Neutrophil (primary cell): Measurements from ENCODE around the gene MTA2.
"Not testable (repeated sequence)": the region's sequence is repeated elsewhere in the genome, so short reads cannot be mapped to it uniquely, and the experiment has no call there.

Experiments
- H3K27ac ChIP-seq: fragments of 200-600 bp; sonication (generic); 2 replicates; pipeline ENCODE4 v1.5.1; 2016; ENCODE audit warnings: mild to moderate bottlenecking, moderate library complexity
- H3K27me3 ChIP-seq: fragments of 200-600 bp; sonication (generic); 2 replicates; pipeline ENCODE4 v1.6.0; 2016; ENCODE audit warnings: mild to moderate bottlenecking
- H3K36me3 ChIP-seq: fragments of 200-600 bp; sonication (generic); 2 replicates; pipeline ENCODE4 v1.5.1; 2017
- H3K4me1 ChIP-seq, 2 experiments: fragments of 200-600 bp in 1 of 2; sonication (generic) in 1 of 2; 1 replicate in 1 of 2; 2 replicates in 1 of 2; pipeline versions ENCODE4 v1.5.1 to v1.6.1; 2013 to 2016; ENCODE audit warnings: low read depth in 1 of 2, low read length in 1 of 2, mild to moderate bottlenecking in 1 of 2, moderate library complexity in 1 of 2; ENCODE audit not compliant: control insufficient read depth in 1 of 2, insufficient read depth in 1 of 2
- H3K4me3 ChIP-seq, 2 experiments: fragments of 200-600 bp in 1 of 2; sonication (generic) in 1 of 2; 1 replicate in 1 of 2; 2 replicates in 1 of 2; pipeline ENCODE4 v1.5.1; 2013 to 2016; ENCODE audit warnings: low read depth in 1 of 2, low read length in 1 of 2, mild to moderate bottlenecking in 1 of 2, moderate library complexity in 1 of 2
- H3K9me3 ChIP-seq: fragments of 200-600 bp; sonication (generic); 2 replicates; pipeline ENCODE4 v1.5.1; 2016
- TF ChIP-seq, protein P1 (sequence below): fragments of 200-600 bp; sonication (generic); IDR thresholded peaks from 2 replicates; pipeline ENCODE4 v1.5.1; 2016; ENCODE audit warnings: antibody characterized with exemption

The MTA2 gene

DNA sequence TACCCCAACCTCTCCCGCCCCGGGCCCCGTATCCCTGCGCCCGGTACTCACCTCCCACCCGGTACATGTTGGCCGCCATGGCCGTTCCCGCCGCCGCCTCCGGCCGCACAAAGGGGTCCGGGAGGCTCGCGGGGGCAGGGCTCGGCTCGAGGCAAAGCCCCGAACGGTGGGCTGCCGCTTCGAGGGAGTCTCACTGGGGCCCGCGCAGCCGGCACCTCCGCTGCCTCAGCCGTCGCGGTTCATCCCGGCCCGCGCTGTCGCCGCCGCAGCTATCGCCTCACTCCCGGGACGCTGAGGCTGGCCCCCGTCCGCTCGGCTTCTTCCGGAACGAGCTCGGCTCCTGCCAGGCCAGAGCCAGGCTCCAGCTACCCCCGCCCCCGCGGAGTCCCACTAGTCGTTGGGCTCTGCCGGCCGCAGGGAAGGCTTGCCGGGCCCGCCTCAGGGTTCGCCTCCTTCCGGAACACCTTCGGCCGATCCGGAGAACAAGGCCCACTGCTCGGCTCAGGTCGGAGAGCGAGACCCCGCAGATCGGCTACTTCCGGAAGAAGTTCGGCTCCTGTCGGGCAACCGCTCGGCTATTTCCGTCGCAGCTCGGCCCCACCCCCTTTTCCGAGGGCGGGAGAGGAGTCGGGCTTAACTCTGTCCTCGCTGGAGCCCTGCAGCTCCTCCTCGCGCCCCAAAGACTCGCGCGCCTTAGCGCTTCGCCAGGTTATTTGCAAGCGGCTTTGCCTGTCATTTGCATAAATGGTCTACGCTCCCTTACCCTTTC, at the start of gene MTA2:
MTA2 (minus strand) TSS at position 494 of the 769 bp plus-strand sequence; CDS start at position 79, 415 bp downstream.
- peaks cover 37% of the 10 kb centered on the region for H3K36me3 ChIP-seq
- TF ChIP-seq, protein P1, sequence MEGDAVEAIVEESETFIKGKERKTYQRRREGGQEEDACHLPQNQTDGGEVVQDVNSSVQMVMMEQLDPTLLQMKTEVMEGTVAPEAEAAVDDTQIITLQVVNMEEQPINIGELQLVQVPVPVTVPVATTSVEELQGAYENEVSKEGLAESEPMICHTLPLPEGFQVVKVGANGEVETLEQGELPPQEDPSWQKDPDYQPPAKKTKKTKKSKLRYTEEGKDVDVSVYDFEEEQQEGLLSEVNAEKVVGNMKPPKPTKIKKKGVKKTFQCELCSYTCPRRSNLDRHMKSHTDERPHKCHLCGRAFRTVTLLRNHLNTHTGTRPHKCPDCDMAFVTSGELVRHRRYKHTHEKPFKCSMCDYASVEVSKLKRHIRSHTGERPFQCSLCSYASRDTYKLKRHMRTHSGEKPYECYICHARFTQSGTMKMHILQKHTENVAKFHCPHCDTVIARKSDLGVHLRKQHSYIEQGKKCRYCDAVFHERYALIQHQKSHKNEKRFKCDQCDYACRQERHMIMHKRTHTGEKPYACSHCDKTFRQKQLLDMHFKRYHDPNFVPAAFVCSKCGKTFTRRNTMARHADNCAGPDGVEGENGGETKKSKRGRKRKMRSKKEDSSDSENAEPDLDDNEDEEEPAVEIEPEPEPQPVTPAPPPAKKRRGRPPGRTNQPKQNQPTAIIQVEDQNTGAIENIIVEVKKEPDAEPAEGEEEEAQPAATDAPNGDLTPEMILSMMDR = peak; percentile 55
- H3K27ac ChIP-seq = peak within 1 kb of the TSS; percentile 84
- H3K27me3 ChIP-seq = no peaks in the 10 kb centered on the region
- H3K4me1 ChIP-seq = peaks cover 36% of the 10 kb centered on the region in 2 experiments
- peak within 1 kb of the TSS; percentile 89 to 98 for H3K4me3 ChIP-seq
- H3K9me3 ChIP-seq = no peaks in the 10 kb centered on the region

DNA sequence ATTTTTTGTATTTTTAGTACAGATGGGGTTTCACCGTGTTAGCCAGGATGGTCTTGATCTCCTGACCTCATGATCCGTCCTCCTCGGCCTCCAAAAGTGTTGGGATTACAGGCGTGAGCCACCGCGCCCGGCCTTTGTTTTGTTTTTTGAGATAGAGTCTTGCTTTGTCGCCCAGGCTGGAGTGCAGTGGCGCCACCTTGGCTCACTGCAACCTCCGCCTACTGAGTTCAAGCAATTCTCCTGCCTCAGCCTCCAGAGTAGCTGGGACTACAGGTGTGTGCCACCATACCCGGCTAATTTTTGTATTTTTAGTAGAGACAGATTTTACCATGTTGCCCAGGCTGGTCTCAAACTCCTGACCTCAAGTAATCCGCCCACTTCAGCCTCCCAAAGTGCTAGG, 48.6 kb upstream of the MTA2 start:
- H3K9me3 ChIP-seq, H3K4me3 ChIP-seq, H3K27ac ChIP-seq, H3K27me3 ChIP-seq: not testable (repeated sequence)
- Histone ChIP-seq H3K4me1 (peaks cover 24 to 37% of the 10 kb centered on the region in 2 experiments), H3K36me3 (peaks cover 18% of the 10 kb centered on the region)

DNA sequence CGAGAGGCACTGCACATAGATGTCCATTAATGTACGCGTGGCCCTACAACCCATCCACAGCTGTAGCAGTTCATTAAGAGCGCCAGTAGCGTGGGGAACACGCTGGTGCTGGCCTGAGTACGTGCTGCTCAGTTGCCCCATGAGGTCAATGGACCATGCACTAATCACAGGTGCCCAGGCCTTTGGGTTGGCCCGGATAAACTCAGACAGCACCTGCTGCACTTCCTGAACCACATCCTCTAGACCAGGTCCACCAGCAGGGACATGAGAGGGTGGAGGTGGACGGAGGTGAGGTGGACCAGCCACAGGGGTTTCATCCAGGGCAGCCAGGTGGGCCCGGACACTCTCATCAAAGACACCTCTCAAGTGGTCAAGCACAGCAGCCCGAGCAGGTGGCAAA, 47.8 kb upstream of the MTA2 start:
- peaks cover 24 to 38% of the 10 kb centered on the region in 2 experiments for H3K4me1 ChIP-seq
- TF ChIP-seq, protein P1 = no peak
- no peaks in the 10 kb centered on the region for H3K9me3 ChIP-seq
- peaks cover 18% of the 10 kb centered on the region for H3K36me3 ChIP-seq
- H3K27me3 ChIP-seq = no peaks in the 10 kb centered on the region
- no peak overlapping the region for H3K4me3 ChIP-seq
- no peak overlapping the region for H3K27ac ChIP-seq

GRCh38 chr11:62648967-62649364, 47.3 kb upstream of the MTA2 start:
- TF ChIP-seq, protein P1 = no peak
- Histone ChIP-seq H3K27me3 (no peaks in the 10 kb centered on the region), H3K9me3 (no peaks in the 10 kb centered on the region), H3K36me3 (peaks cover 18% of the 10 kb centered on the region), H3K4me1 (peaks cover 24 to 35% of the 10 kb centered on the region in 2 experiments), H3K27ac (no peak overlapping the region), H3K4me3 (no peak overlapping the region)

GRCh38 chr11:62648185-62648966, 46.7 kb upstream of the MTA2 start:
- H3K4me1 ChIP-seq = peaks cover 24 to 31% of the 10 kb centered on the region in 2 experiments
- H3K27ac ChIP-seq = peak overlapping the region; percentile 77
- no peaks in the 10 kb centered on the region for H3K9me3 ChIP-seq
- no peak overlapping the region for H3K4me3 ChIP-seq
- H3K27me3 ChIP-seq = no peaks in the 10 kb centered on the region
- TF ChIP-seq, protein P1 = no peak
- H3K36me3 ChIP-seq = peaks cover 18% of the 10 kb centered on the region

DNA sequence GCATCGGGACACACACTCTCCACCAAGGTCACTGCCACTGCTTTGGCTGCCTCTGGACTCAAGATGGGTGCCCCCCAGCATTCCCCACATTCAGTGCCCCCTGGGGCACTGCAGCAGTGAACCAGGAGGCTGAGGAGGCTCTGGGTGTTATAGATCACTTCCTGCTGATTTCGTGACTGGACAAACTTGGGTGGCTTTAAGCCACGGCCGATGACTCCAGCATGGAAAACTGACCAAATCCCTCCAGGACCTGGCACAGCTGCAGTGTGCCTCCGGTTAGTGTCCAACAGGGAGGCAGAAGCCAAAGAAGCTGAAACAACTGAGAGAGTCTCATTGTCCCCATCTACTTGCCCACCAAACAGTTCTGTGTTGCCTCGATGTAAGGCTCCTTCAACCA, 45.9 kb upstream of the MTA2 start:
- TF ChIP-seq, protein P1 = no peak
- Histone ChIP-seq H3K27ac (peak overlapping the region; percentile 77), H3K4me3 (no peak overlapping the region), H3K4me1 (peaks cover 19 to 26% of the 10 kb centered on the region in 2 experiments), H3K9me3 (no peaks in the 10 kb centered on the region), H3K27me3 (no peaks in the 10 kb centered on the region), H3K36me3 (peaks cover 24% of the 10 kb centered on the region)
